NCI-H2196 treated with DMSO at 0.1 percent for 48 hours (cell line): ENCODE data around the gene SRSF1.
"Not testable (repeated sequence)": the region's sequence is repeated elsewhere in the genome, so short reads cannot be mapped to it uniquely, and the experiment has no call there.

ENCODE experiments used
- DNase-seq: peaks from one replicate; lab custom pipeline; 2025; ENCODE audit not compliant: unreplicated experiment; lab: John Stamatoyannopoulos, UW

The SRSF1 gene

GRCh38 chr17:57970710-57971109 lies 36.3 kb downstream of the SRSF1 start:
- no peak for DNase-seq

DNA sequence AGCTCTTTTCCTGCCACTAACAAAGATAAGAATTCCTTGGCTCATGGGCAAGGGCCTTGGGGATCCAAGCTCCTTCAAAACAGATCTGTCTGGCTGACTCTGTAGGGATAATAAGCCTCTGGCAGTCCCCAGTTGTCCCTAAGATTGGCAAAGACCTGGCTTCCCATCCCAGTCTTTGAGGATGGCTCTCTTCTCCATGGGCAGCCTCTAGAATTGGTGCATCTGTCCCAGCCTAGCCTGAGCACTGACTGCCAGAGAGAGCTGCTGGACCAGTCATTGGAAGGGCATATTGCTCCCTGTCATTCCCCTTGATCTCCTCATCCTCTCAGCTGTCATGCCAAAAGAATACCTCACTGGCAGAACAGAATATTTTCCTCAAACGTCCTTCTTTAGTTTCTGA lies 38.6 kb downstream of the SRSF1 start:
- no peak for DNase-seq

- no peak for DNase-seq
Observed at GRCh38 chr17:57966875-57967274, 40.2 kb downstream of the SRSF1 start.

DNA sequence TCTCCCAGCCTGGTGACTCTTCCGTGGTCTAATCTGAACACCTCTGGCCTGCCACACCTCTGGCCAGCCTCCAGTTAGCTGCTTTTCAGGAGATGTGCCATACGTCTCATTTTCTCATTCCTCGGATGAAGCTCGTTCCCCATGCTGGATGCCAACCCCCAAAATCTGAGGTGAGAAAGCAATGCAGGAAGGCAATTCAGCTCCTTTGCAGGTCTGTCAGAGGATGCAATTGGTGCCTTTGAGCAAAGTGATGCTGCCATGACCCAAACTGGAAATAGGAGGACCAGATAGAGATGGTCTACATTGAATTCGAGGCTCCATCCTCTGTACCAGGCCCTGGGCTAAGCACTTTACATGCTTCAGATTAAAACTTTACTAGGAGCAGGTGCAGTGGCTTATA lies 40.8 kb downstream of the SRSF1 start:
- no peak for DNase-seq

- DNase-seq: no peak
Observed at GRCh38 chr17:57965521-57966160, 41.4 kb downstream of the SRSF1 start.

DNA sequence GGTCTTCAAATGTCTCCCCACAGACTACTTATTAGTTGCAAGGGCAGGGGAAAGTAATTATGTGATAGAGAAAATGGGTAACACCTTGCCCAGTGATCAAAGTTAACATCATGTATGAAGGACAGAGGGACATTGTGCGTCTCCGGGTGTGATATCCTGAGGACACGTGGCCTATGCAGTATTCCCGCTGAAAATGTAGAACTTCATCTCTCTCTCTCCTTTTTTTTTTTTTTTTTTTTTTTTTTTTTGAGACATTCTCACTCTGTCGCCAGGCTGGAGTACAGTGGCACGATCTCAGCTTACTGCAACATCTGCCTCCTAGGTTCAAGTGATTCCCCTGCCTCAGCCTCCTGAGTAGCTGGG lies 43.9 kb downstream of the SRSF1 start:
- no peak for DNase-seq

- no peak for DNase-seq
Observed at GRCh38 chr17:57962279-57963148, 44.5 kb downstream of the SRSF1 start.

- no peak for DNase-seq
Observed at GRCh38 chr17:57959929-57960328, 47.1 kb downstream of the SRSF1 start.

GRCh38 chr17:57958391-57958790 lies 48.7 kb downstream of the SRSF1 start:
- not testable (repeated sequence) for DNase-seq

GRCh38 chr17:57957886-57958285 lies 49.2 kb downstream of the SRSF1 start:
- no peak for DNase-seq

- DNase-seq: no peak
Observed at GRCh38 chr17:57957120-57957850, 49.8 kb downstream of the SRSF1 start.

DNA sequence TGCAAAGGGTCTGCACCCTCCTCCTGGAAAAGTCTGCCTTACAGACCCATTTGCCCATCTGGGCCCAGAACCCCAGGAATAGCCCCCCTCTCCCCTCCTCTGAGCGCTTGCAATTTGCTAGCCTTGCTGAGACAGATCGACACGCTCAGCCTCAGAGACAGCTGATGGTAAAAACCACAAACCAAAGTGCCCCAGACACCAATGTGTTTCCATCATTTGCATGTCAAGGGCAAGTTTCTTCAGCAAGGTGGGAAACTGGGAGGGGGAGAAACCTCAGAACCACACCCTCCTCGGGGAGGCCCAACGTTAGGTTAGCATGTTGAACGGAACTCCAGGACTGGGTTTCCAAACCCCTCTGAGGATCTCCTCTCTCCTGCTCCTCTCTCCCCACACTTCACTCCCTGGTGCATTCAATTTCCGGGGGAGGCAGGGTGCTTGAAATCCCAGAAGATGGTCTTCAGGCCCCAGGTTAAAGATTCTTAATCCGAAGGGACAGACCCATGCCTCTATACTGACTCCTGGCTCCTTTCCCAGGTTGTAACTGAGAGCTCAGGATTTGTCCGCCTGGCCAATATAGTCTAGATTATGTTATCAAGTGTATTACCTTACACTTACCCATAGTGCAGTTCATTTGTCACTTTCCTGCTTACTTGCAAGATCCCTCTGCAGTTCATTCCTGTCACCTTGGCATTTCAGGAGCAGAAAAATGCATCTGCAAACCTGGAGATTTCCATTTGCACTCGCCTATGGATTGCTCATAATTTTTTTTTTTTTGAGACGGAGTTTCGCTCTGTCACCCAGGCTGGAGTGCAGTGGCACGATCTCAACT lies 50.5 kb downstream of the SRSF1 start:
- DNase-seq: no peak

- DNase-seq: peak; percentile 45
Observed at GRCh38 chr17:57955183-57955931, 51.7 kb downstream of the SRSF1 start, which contains the start of gene CUEDC1. Gene CUEDC1, minus strand, starts transcription at chr17:57955412. Its CDS starts 69,848 bp downstream, at chr17:57885564.

DNA sequence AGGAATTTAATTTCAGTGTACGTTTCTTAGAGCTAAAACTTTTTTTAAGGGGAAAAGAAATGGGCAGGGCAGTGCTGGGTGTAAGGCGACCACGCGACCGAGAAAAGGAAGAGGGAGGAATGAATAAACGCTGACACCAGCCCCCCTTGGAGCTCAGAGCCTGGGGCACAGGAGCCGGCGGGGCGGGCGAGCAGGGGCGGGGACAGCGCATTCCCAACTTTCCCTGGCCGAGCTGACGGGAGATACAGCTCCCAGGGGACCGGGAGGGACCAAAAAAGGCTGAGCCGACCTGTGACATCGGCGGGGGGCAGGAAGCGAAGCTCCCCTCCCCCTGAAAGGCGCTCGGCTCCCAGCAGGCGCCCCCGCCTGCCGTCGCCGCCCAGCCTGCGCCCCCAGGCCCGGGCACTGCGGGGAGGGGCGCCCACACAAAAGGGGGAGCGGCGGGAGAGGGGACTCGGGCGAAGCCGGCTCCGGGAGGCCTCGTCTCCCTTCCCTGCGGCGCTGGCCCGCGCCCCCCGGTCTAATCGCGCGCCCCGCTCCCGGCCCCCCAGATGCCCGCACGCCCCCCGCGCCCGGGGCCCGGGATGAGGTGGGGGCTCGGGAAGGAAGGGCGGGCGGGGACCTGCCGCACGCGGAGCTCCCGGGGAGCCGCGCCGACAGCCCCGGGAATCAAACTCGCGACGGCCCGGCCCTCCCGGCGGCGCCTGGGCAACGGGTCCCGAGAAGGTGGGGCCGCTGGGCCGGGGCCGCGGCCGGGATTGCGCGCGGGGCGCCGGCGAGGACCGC lies 52.5 kb downstream of the SRSF1 start:
- no peak for DNase-seq

- DNase-seq: no peak
Observed at GRCh38 chr17:57953705-57954396, 53.2 kb downstream of the SRSF1 start.
